K562 (cell line): Measurements from ENCODE around the gene APOC4. TPM values are rescaled to one million over a fixed set of nuclear protein-coding genes. Genes with fewer than 3 reads are reported as not detected.

ENCODE experiments used
- ATAC-seq: fragments of 200-7000 bp; cut with Tn5 transposase; 3 replicates; pipeline ENCODE4 v1.9.1; 2020; ENCODE audit warnings: moderate library complexity
- BruUV-seq: library from RNA; stranded (reverse); fragments of 400-500 nt; replicated peaks from 2 replicates; lab custom pipeline; 2021; lab: Mats Ljungman, UMichigan
- CTCF ChIA-PET: fragments of 300-600 bp; formaldehyde crosslinking; extraction: SDS; loops from one replicate; lab custom pipeline; 2021; ENCODE audit warnings: low intra/inter-chr PET ratio; lab: Yijun Ruan, JAX
- POLR2A ChIA-PET: fragments of 300-600, 350-650 bp; sonication (Branson Sonifier 250); formaldehyde crosslinking; extraction: SDS; loops from one replicate; lab custom pipeline; 2021; ENCODE audit warnings: antibody characterized with exemption, inconsistent platforms; lab: Yijun Ruan, JAX
- DNase-seq, 4 experiments: peaks; one replicate each; pipeline versions ENCODE4 v3.0.0 to v3.0.0-alpha.2; 2011 to 2018; ENCODE audit warnings: low spot score in 3 of 4, mixed read lengths in 3 of 4; ENCODE audit errors: extremely low read depth in 1 of 4
- FAIRE-seq: peaks from 2 replicates; lab custom pipeline; 2011; peaks lifted over from hg19 to GRCh38; lab: Jason Lieb, UNC
- H2AFZ ChIP-seq: 2 replicates; pipeline ENCODE4 v1.6.0; 2011; ENCODE audit warnings: low read depth, low read length, control low read depth, inconsistent platforms
- H3K27ac ChIP-seq: fragments of 200-600 bp; 3 replicates; pipeline ENCODE4 v1.8.0; 2011; ENCODE audit warnings: low read depth, mild to moderate bottlenecking, control low read depth, inconsistent platforms, low read length, moderate library complexity, mixed read lengths; ENCODE audit errors: extremely low read depth
- H3K27me3 ChIP-seq, 2 experiments: fragments of 300-600 bp in 1 of 2; 2 replicates in 1 of 2; 3 replicates in 1 of 2; pipeline versions ENCODE4 v1.6.0 to v1.8.0; 2011; ENCODE audit warnings: inconsistent platforms in 2 of 2, low read length in 2 of 2, mild to moderate bottlenecking in 1 of 2, mixed read lengths in 1 of 2, moderate library complexity in 1 of 2; ENCODE audit not compliant: control insufficient read depth in 2 of 2, insufficient read depth in 2 of 2
- H3K36me3 ChIP-seq: fragments of 300-600 bp; 3 replicates; pipeline ENCODE4 v1.8.0; 2011; ENCODE audit warnings: mild to moderate bottlenecking, low read length, inconsistent platforms; ENCODE audit not compliant: control insufficient read depth, insufficient read depth
- H3K4me1 ChIP-seq, 2 experiments: fragments of 200-600 bp in 1 of 2; replicated peaks in 1 of 2; 2 replicates in 1 of 2; 3 replicates in 1 of 2; pipeline versions ENCODE4 v1.5.1 to v1.8.0; 2011; ENCODE audit warnings: inconsistent platforms in 2 of 2, low read length in 2 of 2, mild to moderate bottlenecking in 1 of 2, mixed read lengths in 1 of 2, moderate library complexity in 1 of 2; ENCODE audit not compliant: control insufficient read depth in 2 of 2, insufficient read depth in 2 of 2
- H3K4me2 ChIP-seq: 2 replicates; pipeline ENCODE4 v1.6.1; 2011; ENCODE audit warnings: low read length, control low read depth, inconsistent platforms, mixed read lengths; ENCODE audit not compliant: insufficient read depth
- H3K4me3 ChIP-seq: fragments of 200-600 bp; sonication (generic), shearing (Covaris generic); 2 replicates; pipeline ENCODE4 v1.5.1; 2016; ENCODE audit warnings: control low read depth, inconsistent platforms
- H3K79me2 ChIP-seq: fragments of 200-600 bp; 3 replicates; pipeline ENCODE4 v1.8.0; 2011; ENCODE audit warnings: low read length, inconsistent platforms; ENCODE audit not compliant: control insufficient read depth, insufficient read depth
- H3K9ac ChIP-seq, 2 experiments: 2 replicates each; pipeline versions ENCODE4 v1.6.0 to v1.6.1; 2011; ENCODE audit warnings: low read depth in 2 of 2, low read length in 2 of 2, control low read depth in 1 of 2, inconsistent platforms in 1 of 2, mild to moderate bottlenecking in 1 of 2, mixed read lengths in 1 of 2; ENCODE audit not compliant: insufficient read depth in 1 of 2
- H3K9me1 ChIP-seq: one replicate; pipeline ENCODE4 v1.6.0; 2011; ENCODE audit warnings: inconsistent platforms, mild to moderate bottlenecking, low read length, moderate library complexity; ENCODE audit not compliant: control insufficient read depth, insufficient read depth
- H3K9me3 ChIP-seq: replicated peaks from 2 replicates; pipeline ENCODE4 v1.5.1; 2011; ENCODE audit warnings: low read depth, low read length, inconsistent platforms; ENCODE audit not compliant: control insufficient read depth, insufficient read depth
- H4K20me1 ChIP-seq: replicated peaks from 2 replicates; pipeline ENCODE4 v1.6.1; 2011; ENCODE audit warnings: low read length, inconsistent platforms, mixed read lengths; ENCODE audit not compliant: control insufficient read depth, insufficient read depth
- CHCHD3 ChIP-seq: fragments of 250-450 bp; sonication (Bioruptor Pico); IDR thresholded peaks from 2 replicates; pipeline ENCODE4 v2.1.2; 2022; ENCODE audit warnings: mild to moderate bottlenecking
- ELF4 ChIP-seq: fragments of 450-650 bp; formaldehyde crosslinking; IDR thresholded peaks from 2 replicates; pipeline ENCODE4 v1.4.0; 2022; ENCODE audit warnings: missing genetic modification characterization
- HSF4 ChIP-seq: fragments of 250-450 bp; sonication (Bioruptor Pico); IDR thresholded peaks from 2 replicates; pipeline ENCODE4 v2.1.2; 2022; ENCODE audit warnings: mild to moderate bottlenecking, moderate library complexity, borderline replicate concordance
- SETDB1 ChIP-seq: IDR thresholded peaks from one replicate; pipeline ENCODE4 v1.6.1; 2012; ENCODE audit warnings: low read length, control low read depth, inconsistent platforms
- SP2 ChIP-seq: IDR thresholded peaks from 2 replicates; pipeline ENCODE4 v1.6.1; 2011; ENCODE audit warnings: mild to moderate bottlenecking, low read depth, low read length, moderate library complexity; ENCODE audit not compliant: poor library complexity, severe bottlenecking; ENCODE audit errors: extremely low read depth
- TEAD1 ChIP-seq, 2 experiments: fragments of 450-650 bp in 1 of 2; sonication (generic) in 1 of 2; formaldehyde crosslinking; IDR thresholded peaks; 2 replicates each; pipeline versions ENCODE4 v1.4.0 to v1.8.0; 2020 to 2022; ENCODE audit warnings: mild to moderate bottlenecking in 2 of 2, missing genetic modification reagents in 1 of 2
- ZFP1 ChIP-seq: fragments of 450-650 bp; formaldehyde crosslinking; IDR thresholded peaks from 2 replicates; pipeline ENCODE4 v1.4.0; 2020; ENCODE audit warnings: mild to moderate bottlenecking, mixed read lengths
- ZNF165 ChIP-seq: fragments of 250-450 bp; sonication (Bioruptor Pico); IDR thresholded peaks from 2 replicates; pipeline ENCODE4 v1.4.0; 2020; ENCODE audit warnings: borderline replicate concordance
- ZNF23 ChIP-seq: fragments of 250-450 bp; sonication (Bioruptor Pico); IDR thresholded peaks from 2 replicates; pipeline ENCODE4 v1.4.0; 2020; ENCODE audit warnings: mild to moderate bottlenecking
- ZNF436 ChIP-seq: fragments of 250-450, 450-650 bp; sonication (Bioruptor Pico); formaldehyde crosslinking; IDR thresholded peaks from 2 replicates; pipeline ENCODE4 v1.7.0; 2020; ENCODE audit warnings: mild to moderate bottlenecking
- WGBS: fragments of 100-300 bp; shearing (Covaris generic); methylation state at CpG from one replicate; pipeline ENCODE4 v1.1.6; 2016; ENCODE audit warnings: low coverage, mixed read lengths; ENCODE audit not compliant: insufficient coverage; ENCODE audit errors: missing lambda C conversion rate; 5-methylcytosine and 5-hydroxymethylcytosine counted together
- in situ Hi-C: fragments of 300-500 bp; cut with MboI; formaldehyde crosslinking; loops from 4 replicates; pipeline ENCODE4 v1.15.0; 2018; ENCODE audit warnings: inconsistent platforms, mixed read lengths
- intact Hi-C: fragments of 100-400 bp; cut with micrococcal nuclease; formaldehyde crosslinking; loops from 2 replicates; pipeline ENCODE4 v1.14.2; 2022
- polyA plus RNA-seq, 8 experiments: library from polyadenylated mRNA; depleted of rRNA in 4 of 8; stranded (reverse) in 5 of 8; unstranded in 3 of 8; fragments of >200 nt; fragmentation: Nextera tagmentation in 2 of 8; fragmentation: Illumina TruSeq in 1 of 8; extraction: Ambion mirVana in 2 of 8; extraction: Trizol in 1 of 8; gene quantifications; 2 replicates each; pipeline versions ENCODE4 v1.2.1 to v1.2.3, GENCODE V29; 2011 to 2014; ENCODE audit warnings: inconsistent platforms in 1 of 8, missing spikeins in 1 of 8
- total RNA-seq, 7 experiments: library from RNA; depleted of rRNA in 6 of 7; stranded (reverse); fragments of >200 nt in 6 of 7; fragmentation: Illumina TruSeq in 2 of 7; extraction: Trizol in 2 of 7; gene quantifications; 2 replicates each; pipeline versions ENCODE4 v1.2.1 to v1.2.3, GENCODE V29; 2011 to 2021; ENCODE audit warnings: low replicate concordance in 1 of 7
- TF ChIP-seq, protein P1 (sequence below): sonication (generic); formaldehyde crosslinking; IDR thresholded peaks from 2 replicates; pipeline ENCODE4 v1.8.0; 2022; ENCODE audit warnings: missing genetic modification reagents, mild to moderate bottlenecking, borderline replicate concordance
- TF ChIP-seq, protein P2 (sequence below): fragments of 250-450 bp; sonication (Bioruptor Pico); IDR thresholded peaks from 2 replicates; pipeline ENCODE4 v1.8.0; 2021; ENCODE audit warnings: borderline replicate concordance, mild to moderate bottlenecking, moderate library complexity; ENCODE audit not compliant: poor library complexity, severe bottlenecking
- TF ChIP-seq, protein P3 (sequence below), 2 experiments: IDR thresholded peaks; 2 replicates each; pipeline ENCODE4 v1.6.1; 2012; ENCODE audit warnings: improper control_type of control experiment in 2 of 2, low read depth in 2 of 2, low read length in 2 of 2, borderline replicate concordance in 1 of 2
- TF ChIP-seq, protein P4 (sequence below), 2 experiments: fragments of 450-650 bp; conservative IDR thresholded peaks; 2 replicates each; pipeline ENCODE4 v1.6.1; 2017; ENCODE audit warnings: mild to moderate bottlenecking in 2 of 2, moderate library complexity in 2 of 2

APOC4 gene
- total and polyA plus RNA-seq, 9 of the 15 experiments (the other 6 are each of a cell fraction or from before 2014, with no cell fraction given) = 0.46 TPM; not detected in 8

DNA sequence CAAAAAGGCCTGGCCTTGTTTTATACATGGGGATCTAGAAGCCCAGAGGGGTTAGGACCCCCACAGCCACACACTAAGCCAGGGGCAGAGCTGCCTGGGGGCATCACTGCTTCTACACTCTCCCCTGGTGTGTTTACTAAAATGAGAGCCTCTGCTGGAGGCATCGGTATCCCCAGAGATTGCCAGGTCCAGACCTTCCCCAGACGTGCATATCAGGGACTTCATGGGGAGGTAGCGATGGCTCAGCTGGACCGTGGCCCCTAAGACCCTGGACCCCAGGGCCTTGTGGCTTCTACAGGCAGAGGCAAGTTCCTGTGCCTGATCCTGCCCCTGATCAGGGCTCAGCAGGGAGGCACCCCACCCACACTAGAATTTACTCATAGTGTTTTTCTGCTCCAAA is 26.6 kb downstream of the APOC4 start:
- no TSS peak for BruUV-seq
- ATAC-seq = no peak
- H4K20me1 ChIP-seq = no peaks in the 10 kb centered on the region

More for the DNA sequence above, 26.6 kb downstream of the APOC4 start:
- Histone ChIP-seq H2AFZ (no peak overlapping the region), H3K4me2 (no peak overlapping the region), H3K9me3 (no peaks in the 10 kb centered on the region), H3K79me2 (peaks cover 3% of the 10 kb centered on the region; the same call in 1 of the 3 replicates), H3K27me3 (no peaks in the 10 kb centered on the region), H3K9ac (no peak overlapping the region), H3K36me3 (peaks cover 51% of the 10 kb centered on the region; the same call in 2 of the 3 replicates), H3K4me1 (peaks cover 0 to 5% of the 10 kb centered on the region in 2 experiments; a peak in 1 of 5 replicates), H3K9me1 (no peaks in the 10 kb centered on the region), H3K4me3 (no peak overlapping the region), H3K27ac (no peak overlapping the region)
- TF ChIP-seq ZNF23 (CRISPR knock-in tag) (no peak), SP2 (no peak), SETDB1 (no peak), TEAD1 (CRISPR knock-in tag; IDR thresholded peaks at IDR 0.05) (no peak), ZNF436 (CRISPR knock-in tag) (no peak), ZNF165 (CRISPR knock-in tag) (no peak), ELF4 (CRISPR knock-in tag) (no peak), CHCHD3 (CRISPR knock-in tag) (no peak), ZFP1 (no peak), HSF4 (CRISPR knock-in tag) (no peak)
- TF ChIP-seq, protein P1, sequence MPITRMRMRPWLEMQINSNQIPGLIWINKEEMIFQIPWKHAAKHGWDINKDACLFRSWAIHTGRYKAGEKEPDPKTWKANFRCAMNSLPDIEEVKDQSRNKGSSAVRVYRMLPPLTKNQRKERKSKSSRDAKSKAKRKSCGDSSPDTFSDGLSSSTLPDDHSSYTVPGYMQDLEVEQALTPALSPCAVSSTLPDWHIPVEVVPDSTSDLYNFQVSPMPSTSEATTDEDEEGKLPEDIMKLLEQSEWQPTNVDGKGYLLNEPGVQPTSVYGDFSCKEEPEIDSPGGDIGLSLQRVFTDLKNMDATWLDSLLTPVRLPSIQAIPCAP (CRISPR knock-in tag) = no peak
- TF ChIP-seq, protein P2, sequence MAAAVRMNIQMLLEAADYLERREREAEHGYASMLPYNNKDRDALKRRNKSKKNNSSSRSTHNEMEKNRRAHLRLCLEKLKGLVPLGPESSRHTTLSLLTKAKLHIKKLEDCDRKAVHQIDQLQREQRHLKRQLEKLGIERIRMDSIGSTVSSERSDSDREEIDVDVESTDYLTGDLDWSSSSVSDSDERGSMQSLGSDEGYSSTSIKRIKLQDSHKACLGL = no peak
- TF ChIP-seq, protein P3, sequence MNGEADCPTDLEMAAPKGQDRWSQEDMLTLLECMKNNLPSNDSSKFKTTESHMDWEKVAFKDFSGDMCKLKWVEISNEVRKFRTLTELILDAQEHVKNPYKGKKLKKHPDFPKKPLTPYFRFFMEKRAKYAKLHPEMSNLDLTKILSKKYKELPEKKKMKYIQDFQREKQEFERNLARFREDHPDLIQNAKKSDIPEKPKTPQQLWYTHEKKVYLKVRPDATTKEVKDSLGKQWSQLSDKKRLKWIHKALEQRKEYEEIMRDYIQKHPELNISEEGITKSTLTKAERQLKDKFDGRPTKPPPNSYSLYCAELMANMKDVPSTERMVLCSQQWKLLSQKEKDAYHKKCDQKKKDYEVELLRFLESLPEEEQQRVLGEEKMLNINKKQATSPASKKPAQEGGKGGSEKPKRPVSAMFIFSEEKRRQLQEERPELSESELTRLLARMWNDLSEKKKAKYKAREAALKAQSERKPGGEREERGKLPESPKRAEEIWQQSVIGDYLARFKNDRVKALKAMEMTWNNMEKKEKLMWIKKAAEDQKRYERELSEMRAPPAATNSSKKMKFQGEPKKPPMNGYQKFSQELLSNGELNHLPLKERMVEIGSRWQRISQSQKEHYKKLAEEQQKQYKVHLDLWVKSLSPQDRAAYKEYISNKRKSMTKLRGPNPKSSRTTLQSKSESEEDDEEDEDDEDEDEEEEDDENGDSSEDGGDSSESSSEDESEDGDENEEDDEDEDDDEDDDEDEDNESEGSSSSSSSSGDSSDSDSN (IDR thresholded peaks at IDR 0.05; ENCODE audit: borderline replicate concordance in 1 of 2, low read depth in 2 of 2, low read length in 2 of 2) = no peak
- TF ChIP-seq, protein P4, sequence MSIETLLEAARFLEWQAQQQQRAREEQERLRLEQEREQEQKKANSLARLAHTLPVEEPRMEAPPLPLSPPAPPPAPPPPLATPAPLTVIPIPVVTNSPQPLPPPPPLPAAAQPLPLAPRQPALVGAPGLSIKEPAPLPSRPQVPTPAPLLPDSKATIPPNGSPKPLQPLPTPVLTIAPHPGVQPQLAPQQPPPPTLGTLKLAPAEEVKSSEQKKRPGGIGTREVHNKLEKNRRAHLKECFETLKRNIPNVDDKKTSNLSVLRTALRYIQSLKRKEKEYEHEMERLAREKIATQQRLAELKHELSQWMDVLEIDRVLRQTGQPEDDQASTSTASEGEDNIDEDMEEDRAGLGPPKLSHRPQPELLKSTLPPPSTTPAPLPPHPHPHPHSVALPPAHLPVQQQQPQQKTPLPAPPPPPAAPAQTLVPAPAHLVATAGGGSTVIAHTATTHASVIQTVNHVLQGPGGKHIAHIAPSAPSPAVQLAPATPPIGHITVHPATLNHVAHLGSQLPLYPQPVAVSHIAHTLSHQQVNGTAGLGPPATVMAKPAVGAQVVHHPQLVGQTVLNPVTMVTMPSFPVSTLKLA (conservative IDR thresholded peaks at IDR 0.05) = no peak
- WGBS = 58% methylated on average over 2 of the region's 4 CpGs
- POLR2A ChIA-PET = interaction anchor here (0.6 to 1.0 kb wide), 3 partner anchors 8 to 75 kb away, joined by 3 read pairs; no protein-coding TSS in a partner anchor
- FAIRE-seq (no peak), DNase-seq (no peak)
- CTCF ChIA-PET = no interaction called here
- in situ Hi-C loops = no loop called here
- intact Hi-C loops = no loop called here
